Liver (tissue), 9 donors: Measurements from ENCODE around the gene SLC30A1. TPM values are rescaled to one million over a fixed set of nuclear protein-coding genes. Genes with fewer than 3 reads are reported as not detected.

Experiments used
- DNase-seq: peaks from one replicate; pipeline ENCODE4 v3.0.0-alpha.2; 2017; ENCODE audit warnings: low spot score
- H3K27ac ChIP-seq, 2 donors: one replicate each; pipeline ENCODE4 v1.7.0; 2013; ENCODE audit warnings: inconsistent platforms in 2 of 2, low read length in 2 of 2, control low read depth in 1 of 2, low read depth in 1 of 2, mild to moderate bottlenecking in 1 of 2
- H3K27me3 ChIP-seq, 4 donors: one replicate each; pipeline versions ENCODE4 v1.6.1 to v1.7.0; 2013; ENCODE audit warnings: low read length in 3 of 4, inconsistent platforms in 1 of 4, mild to moderate bottlenecking in 1 of 4, moderate library complexity in 1 of 4; ENCODE audit not compliant: control insufficient read depth in 4 of 4, insufficient read depth in 4 of 4
- H3K36me3 ChIP-seq, 4 donors: one replicate each; pipeline versions ENCODE4 v1.6.1 to v1.7.0; 2013; ENCODE audit warnings: low read length in 3 of 4, mild to moderate bottlenecking in 3 of 4, low read depth in 1 of 4, moderate library complexity in 1 of 4; ENCODE audit not compliant: control insufficient read depth in 4 of 4, insufficient read depth in 3 of 4
- H3K4me1 ChIP-seq, 4 donors: one replicate each; pipeline versions ENCODE4 v1.6.1 to v1.7.0; 2013; ENCODE audit warnings: low read length in 3 of 4, mild to moderate bottlenecking in 3 of 4, moderate library complexity in 1 of 4; ENCODE audit not compliant: control insufficient read depth in 4 of 4, insufficient read depth in 4 of 4
- H3K4me3 ChIP-seq, 3 donors: one replicate each; pipeline versions ENCODE4 v1.6.1 to v1.7.0; 2013; ENCODE audit warnings: low read length in 3 of 3, control low read depth in 1 of 3, low read depth in 1 of 3, mild to moderate bottlenecking in 1 of 3
- H3K9ac ChIP-seq, 2 donors: one replicate each; pipeline ENCODE4 v1.7.0; 2013; ENCODE audit warnings: low read length in 2 of 2, mild to moderate bottlenecking in 2 of 2, moderate library complexity in 2 of 2, control low read depth in 1 of 2, low read depth in 1 of 2
- H3K9me3 ChIP-seq, 4 donors: one replicate each; pipeline versions ENCODE4 v1.6.1 to v1.7.0; 2013; ENCODE audit warnings: low read length in 3 of 4; ENCODE audit not compliant: control insufficient read depth in 4 of 4
- EGR1 ChIP-seq, 2 donors: IDR thresholded peaks; 2 replicates each; pipeline ENCODE4 v1.6.1; 2016 to 2018; ENCODE audit warnings: antibody characterized with exemption in 2 of 2, low read depth in 2 of 2
- FOXA1 ChIP-seq: IDR thresholded peaks from 2 replicates; pipeline ENCODE4 v1.6.1; 2016; ENCODE audit warnings: antibody characterized with exemption
- FOXA2 ChIP-seq: IDR thresholded peaks from 2 replicates; pipeline ENCODE4 v1.6.1; 2016; ENCODE audit warnings: antibody characterized with exemption
- GABPA ChIP-seq, 2 donors: IDR thresholded peaks in 1 of 2; conservative IDR thresholded peaks in 1 of 2; 2 replicates each; pipeline ENCODE4 v1.6.1; 2016; ENCODE audit warnings: antibody characterized with exemption in 2 of 2, mild to moderate bottlenecking in 1 of 2, moderate library complexity in 1 of 2
- HNF4A ChIP-seq, 2 donors: conservative IDR thresholded peaks; 2 replicates each; pipeline ENCODE4 v1.6.1; 2016; ENCODE audit warnings: antibody characterized with exemption in 2 of 2, mild to moderate bottlenecking in 2 of 2
- HNF4G ChIP-seq: IDR thresholded peaks from 2 replicates; pipeline ENCODE4 v1.6.1; 2016; ENCODE audit warnings: antibody characterized with exemption
- JUND ChIP-seq, 2 donors: IDR thresholded peaks; 2 replicates each; pipeline ENCODE4 v1.6.1; 2016; ENCODE audit warnings: antibody characterized with exemption in 2 of 2
- NR2F2 ChIP-seq: IDR thresholded peaks from 2 replicates; pipeline ENCODE4 v1.6.1; 2016; ENCODE audit warnings: antibody characterized with exemption
- RAD21 ChIP-seq, 2 donors: IDR thresholded peaks; 2 replicates each; pipeline ENCODE4 v1.6.1; 2016; ENCODE audit warnings: antibody characterized with exemption in 2 of 2, mild to moderate bottlenecking in 2 of 2
- RXRA ChIP-seq, 2 donors: IDR thresholded peaks; 2 replicates each; pipeline ENCODE4 v1.6.1; 2017 to 2018; ENCODE audit warnings: antibody characterized with exemption in 2 of 2, mild to moderate bottlenecking in 1 of 2
- SP1 ChIP-seq: IDR thresholded peaks from 2 replicates; pipeline ENCODE4 v1.6.1; 2018; ENCODE audit warnings: antibody characterized with exemption, mild to moderate bottlenecking
- TAF1 ChIP-seq: conservative IDR thresholded peaks from 2 replicates; pipeline ENCODE4 v1.6.1; 2016; ENCODE audit warnings: antibody characterized with exemption, mild to moderate bottlenecking
- YY1 ChIP-seq: IDR thresholded peaks from 2 replicates; pipeline ENCODE4 v1.6.1; 2016; ENCODE audit warnings: antibody characterized with exemption, mild to moderate bottlenecking
- WGBS: extraction: QIAGEN DNeasy Blood & Tissue Kit; methylation state at CpG from one replicate; pipeline ENCODE4 v1.1.7; 2013; 5-methylcytosine and 5-hydroxymethylcytosine counted together
- polyA plus RNA-seq, 2 donors: library from polyadenylated mRNA; stranded (reverse) in 1 of 2; unstranded in 1 of 2; fragments of 200-250 nt in 1 of 2; fragments of >200 nt in 1 of 2; fragmentation: Nextera tagmentation in 1 of 2; extraction: Ambion mirVana in 1 of 2; gene quantifications; one replicate each; pipeline versions ENCODE4 v1.2.1 to v1.2.3, GENCODE V29; 2013 to 2015
- total RNA-seq, 2 donors: library from RNA; depleted of rRNA; stranded (reverse); fragments of >200 nt; gene quantifications; one replicate each; pipeline ENCODE4 v1.2.3, GENCODE V29; 2014
- TF ChIP-seq, protein P1 (sequence below): IDR thresholded peaks from 2 replicates; pipeline ENCODE4 v1.6.1; 2016; ENCODE audit warnings: antibody characterized with exemption
- TF ChIP-seq, protein P2 (sequence below): IDR thresholded peaks from 2 replicates; pipeline ENCODE4 v1.6.1; 2016; ENCODE audit warnings: antibody characterized with exemption
- TF ChIP-seq, protein P3 (sequence below): IDR thresholded peaks from 2 replicates; pipeline ENCODE4 v1.6.1; 2016; ENCODE audit warnings: antibody characterized with exemption
- TF ChIP-seq, protein P4 (sequence below): IDR thresholded peaks from 2 replicates; pipeline ENCODE4 v1.6.1; 2016; ENCODE audit warnings: antibody characterized with exemption, mild to moderate bottlenecking
- TF ChIP-seq, protein P5 (sequence below): fragments of 150-350 bp; IDR thresholded peaks from 2 replicates; pipeline ENCODE4 v1.5.1; 2017; ENCODE audit warnings: improper control_type of control experiment, low read depth, low read length; ENCODE audit not compliant: missing input control
- donor health status: healthy.
- donor health status: healthy.
- donor health status: healthy.
- donor health status: healthy.
- donor health status: healthy.

Gene SLC30A1
- total and polyA plus RNA-seq, 4 donors = 14.9 to 83.3 (median 39.4) TPM

DNA sequence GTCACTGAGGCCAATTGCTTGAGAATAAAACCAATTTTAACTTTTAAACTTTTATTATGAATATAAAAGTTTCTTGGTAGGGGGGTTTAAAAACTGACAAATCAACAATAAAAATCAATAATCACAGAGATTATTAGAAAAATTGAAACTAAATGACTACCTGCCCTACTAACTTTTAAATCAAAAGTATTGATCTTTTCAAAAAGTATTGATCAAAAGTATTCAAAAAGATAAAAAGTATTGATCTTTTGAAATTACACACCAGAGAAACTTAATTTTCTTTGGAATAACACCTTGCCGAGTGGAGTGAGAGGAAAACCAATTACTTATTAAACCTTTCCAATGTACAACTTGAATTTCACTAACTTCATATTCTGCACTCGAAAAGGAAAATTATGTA is 2.2 kb downstream of the SLC30A1 start:
- DNase-seq = no peak
- Histone ChIP-seq H3K27ac (peak overlapping the region; percentile 7 to 96), H3K9ac (peak overlapping the region; percentile 93 to 98), H3K4me1 (peaks cover 1 to 50% (median 33%) of the 10 kb centered on the region in 4 donors), H3K4me3 (peak overlapping the region; percentile 73 to 100 (median 97)), H3K9me3 (no peaks in the 10 kb centered on the region), H3K27me3 (no peaks in the 10 kb centered on the region), H3K36me3 (peaks cover 0 to 26% (median 10%) of the 10 kb centered on the region in 4 donors)
- TF ChIP-seq, protein P1, sequence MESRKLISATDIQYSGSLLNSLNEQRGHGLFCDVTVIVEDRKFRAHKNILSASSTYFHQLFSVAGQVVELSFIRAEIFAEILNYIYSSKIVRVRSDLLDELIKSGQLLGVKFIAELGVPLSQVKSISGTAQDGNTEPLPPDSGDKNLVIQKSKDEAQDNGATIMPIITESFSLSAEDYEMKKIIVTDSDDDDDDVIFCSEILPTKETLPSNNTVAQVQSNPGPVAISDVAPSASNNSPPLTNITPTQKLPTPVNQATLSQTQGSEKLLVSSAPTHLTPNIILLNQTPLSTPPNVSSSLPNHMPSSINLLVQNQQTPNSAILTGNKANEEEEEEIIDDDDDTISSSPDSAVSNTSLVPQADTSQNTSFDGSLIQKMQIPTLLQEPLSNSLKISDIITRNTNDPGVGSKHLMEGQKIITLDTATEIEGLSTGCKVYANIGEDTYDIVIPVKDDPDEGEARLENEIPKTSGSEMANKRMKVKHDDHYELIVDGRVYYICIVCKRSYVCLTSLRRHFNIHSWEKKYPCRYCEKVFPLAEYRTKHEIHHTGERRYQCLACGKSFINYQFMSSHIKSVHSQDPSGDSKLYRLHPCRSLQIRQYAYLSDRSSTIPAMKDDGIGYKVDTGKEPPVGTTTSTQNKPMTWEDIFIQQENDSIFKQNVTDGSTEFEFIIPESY = no peak
- TF ChIP-seq NR2F2 (no peak), RXRA (IDR thresholded peaks at IDR 0.05) (no peak), HNF4G (no peak), FOXA1 (no peak), TAF1 (no peak), EGR1 (IDR thresholded peaks at IDR 0.05; ENCODE audit: low read depth in 2 of 2) (no peak), RAD21 (IDR thresholded peaks at IDR 0.05) (no peak), FOXA2 (no peak), YY1 (no peak), SP1 (no peak), GABPA (IDR thresholded peaks at IDR 0.05 in 1 of 2, conservative IDR thresholded peaks at IDR 0.05 in 1 of 2) (no peak), HNF4A (conservative IDR thresholded peaks at IDR 0.05) (no peak), JUND (IDR thresholded peaks at IDR 0.05) (no peak)
- TF ChIP-seq, protein P2, sequence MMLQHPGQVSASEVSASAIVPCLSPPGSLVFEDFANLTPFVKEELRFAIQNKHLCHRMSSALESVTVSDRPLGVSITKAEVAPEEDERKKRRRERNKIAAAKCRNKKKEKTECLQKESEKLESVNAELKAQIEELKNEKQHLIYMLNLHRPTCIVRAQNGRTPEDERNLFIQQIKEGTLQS = no peak
- TF ChIP-seq, protein P3, sequence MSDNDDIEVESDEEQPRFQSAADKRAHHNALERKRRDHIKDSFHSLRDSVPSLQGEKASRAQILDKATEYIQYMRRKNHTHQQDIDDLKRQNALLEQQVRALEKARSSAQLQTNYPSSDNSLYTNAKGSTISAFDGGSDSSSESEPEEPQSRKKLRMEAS = no peak
- TF ChIP-seq, protein P4, sequence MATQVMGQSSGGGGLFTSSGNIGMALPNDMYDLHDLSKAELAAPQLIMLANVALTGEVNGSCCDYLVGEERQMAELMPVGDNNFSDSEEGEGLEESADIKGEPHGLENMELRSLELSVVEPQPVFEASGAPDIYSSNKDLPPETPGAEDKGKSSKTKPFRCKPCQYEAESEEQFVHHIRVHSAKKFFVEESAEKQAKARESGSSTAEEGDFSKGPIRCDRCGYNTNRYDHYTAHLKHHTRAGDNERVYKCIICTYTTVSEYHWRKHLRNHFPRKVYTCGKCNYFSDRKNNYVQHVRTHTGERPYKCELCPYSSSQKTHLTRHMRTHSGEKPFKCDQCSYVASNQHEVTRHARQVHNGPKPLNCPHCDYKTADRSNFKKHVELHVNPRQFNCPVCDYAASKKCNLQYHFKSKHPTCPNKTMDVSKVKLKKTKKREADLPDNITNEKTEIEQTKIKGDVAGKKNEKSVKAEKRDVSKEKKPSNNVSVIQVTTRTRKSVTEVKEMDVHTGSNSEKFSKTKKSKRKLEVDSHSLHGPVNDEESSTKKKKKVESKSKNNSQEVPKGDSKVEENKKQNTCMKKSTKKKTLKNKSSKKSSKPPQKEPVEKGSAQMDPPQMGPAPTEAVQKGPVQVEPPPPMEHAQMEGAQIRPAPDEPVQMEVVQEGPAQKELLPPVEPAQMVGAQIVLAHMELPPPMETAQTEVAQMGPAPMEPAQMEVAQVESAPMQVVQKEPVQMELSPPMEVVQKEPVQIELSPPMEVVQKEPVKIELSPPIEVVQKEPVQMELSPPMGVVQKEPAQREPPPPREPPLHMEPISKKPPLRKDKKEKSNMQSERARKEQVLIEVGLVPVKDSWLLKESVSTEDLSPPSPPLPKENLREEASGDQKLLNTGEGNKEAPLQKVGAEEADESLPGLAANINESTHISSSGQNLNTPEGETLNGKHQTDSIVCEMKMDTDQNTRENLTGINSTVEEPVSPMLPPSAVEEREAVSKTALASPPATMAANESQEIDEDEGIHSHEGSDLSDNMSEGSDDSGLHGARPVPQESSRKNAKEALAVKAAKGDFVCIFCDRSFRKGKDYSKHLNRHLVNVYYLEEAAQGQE = no peak
- TF ChIP-seq, protein P5, sequence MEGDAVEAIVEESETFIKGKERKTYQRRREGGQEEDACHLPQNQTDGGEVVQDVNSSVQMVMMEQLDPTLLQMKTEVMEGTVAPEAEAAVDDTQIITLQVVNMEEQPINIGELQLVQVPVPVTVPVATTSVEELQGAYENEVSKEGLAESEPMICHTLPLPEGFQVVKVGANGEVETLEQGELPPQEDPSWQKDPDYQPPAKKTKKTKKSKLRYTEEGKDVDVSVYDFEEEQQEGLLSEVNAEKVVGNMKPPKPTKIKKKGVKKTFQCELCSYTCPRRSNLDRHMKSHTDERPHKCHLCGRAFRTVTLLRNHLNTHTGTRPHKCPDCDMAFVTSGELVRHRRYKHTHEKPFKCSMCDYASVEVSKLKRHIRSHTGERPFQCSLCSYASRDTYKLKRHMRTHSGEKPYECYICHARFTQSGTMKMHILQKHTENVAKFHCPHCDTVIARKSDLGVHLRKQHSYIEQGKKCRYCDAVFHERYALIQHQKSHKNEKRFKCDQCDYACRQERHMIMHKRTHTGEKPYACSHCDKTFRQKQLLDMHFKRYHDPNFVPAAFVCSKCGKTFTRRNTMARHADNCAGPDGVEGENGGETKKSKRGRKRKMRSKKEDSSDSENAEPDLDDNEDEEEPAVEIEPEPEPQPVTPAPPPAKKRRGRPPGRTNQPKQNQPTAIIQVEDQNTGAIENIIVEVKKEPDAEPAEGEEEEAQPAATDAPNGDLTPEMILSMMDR = no peak
- WGBS = 28% methylated on average over 2 of the region's 2 CpGs
